Measurements from ENCODE around the gene TRIM14. TPM values are rescaled to one million over a fixed set of nuclear protein-coding genes. Genes with fewer than 3 reads are reported as not detected.

TRIM14 gene
- total RNA-seq, 1 experiment from 2014 or later, result 34.5 TPM

GRCh38 chr9:98157372-98157771, 38.4 kb upstream of the TRIM14 start:
- H3K36me3 Mint-ChIP-seq (ENCODE audit: insufficient read depth, unreplicated experiment), result peaks cover 13% of the 10 kb centered on the region
- intact Hi-C loops (cut with micrococcal nuclease; ENCODE audit: unreplicated experiment), result no loop called here
- no TSS peak for BruUV-seq (replicated peaks)
- H3K9me3 Mint-ChIP-seq (ENCODE audit: unreplicated experiment), result no peaks in the 10 kb centered on the region
- peaks cover 11% of the 10 kb centered on the region for H3K4me1 Mint-ChIP-seq (ENCODE audit: low read depth, unreplicated experiment)
- H3K4me1 ChIP-seq, result peaks cover 5% of the 10 kb centered on the region; the same call in 1 of the 2 replicates
- no peak overlapping the region for H3K27ac Mint-ChIP-seq (ENCODE audit: unreplicated experiment)
- ChIA-PET CTCF (no interaction called here), POLR2A (interaction anchor here (0.6 kb wide), 1 partner anchor 15 kb away, joined by 4 read pairs; no protein-coding TSS in a partner anchor)
- H3K27me3 ChIP-seq (replicated peaks; ENCODE audit: control insufficient read depth, insufficient read depth, low read length), result no peaks in the 10 kb centered on the region
- no peaks in the 10 kb centered on the region; the same call in 1 of the 2 replicates for H3K36me3 ChIP-seq (ENCODE audit: control insufficient read depth, insufficient read depth, low read length)
- no peak for TF ChIP-seq CTCF (IDR thresholded peaks at IDR 0.05; ENCODE audit: insufficient read depth in 1 of 2, low read depth in 1 of 2, low read length in 1 of 2, severe bottlenecking in 1 of 2, unreplicated experiment in 1 of 2)
- no peaks in the 10 kb centered on the region for H3K27me3 Mint-ChIP-seq (ENCODE audit: insufficient read depth, unreplicated experiment)
- no peak overlapping the region for H3K4me3 Mint-ChIP-seq (ENCODE audit: unreplicated experiment)
- no peak overlapping the region for H3K4me3 ChIP-seq (ENCODE audit: low read depth, low read length)
- no peak for DNase-seq
- no peaks in the 10 kb centered on the region for H3K9me3 ChIP-seq

- POLR2A ChIA-PET, result no interaction called here
- H3K36me3 Mint-ChIP-seq (ENCODE audit: insufficient read depth, unreplicated experiment), result peaks cover 17% of the 10 kb centered on the region
- no peaks in the 10 kb centered on the region for H3K27me3 Mint-ChIP-seq (ENCODE audit: insufficient read depth, unreplicated experiment)
- no peak overlapping the region for H3K4me3 Mint-ChIP-seq (ENCODE audit: unreplicated experiment)
- no peak overlapping the region for H3K27ac Mint-ChIP-seq (ENCODE audit: unreplicated experiment)
- Histone ChIP-seq H3K27me3 (replicated peaks; ENCODE audit: control insufficient read depth, insufficient read depth, low read length) (no peaks in the 10 kb centered on the region), H3K4me1 (peaks cover 15% of the 10 kb centered on the region), H3K4me3 (ENCODE audit: low read depth, low read length) (no peak overlapping the region), H3K9me3 (no peaks in the 10 kb centered on the region), H3K36me3 (ENCODE audit: control insufficient read depth, insufficient read depth, low read length) (no peaks in the 10 kb centered on the region; the same call in 1 of the 2 replicates)
- no peak for DNase-seq
- CTCF ChIA-PET, result no interaction called here
- no peaks in the 10 kb centered on the region for H3K9me3 Mint-ChIP-seq (ENCODE audit: unreplicated experiment)
- H3K4me1 Mint-ChIP-seq (ENCODE audit: low read depth, unreplicated experiment), result peaks cover 18% of the 10 kb centered on the region
- BruUV-seq (replicated peaks), result no TSS peak
- intact Hi-C loops (cut with micrococcal nuclease; ENCODE audit: unreplicated experiment), result no loop called here
- no peak for TF ChIP-seq CTCF (IDR thresholded peaks at IDR 0.05; ENCODE audit: insufficient read depth in 1 of 2, low read depth in 1 of 2, low read length in 1 of 2, severe bottlenecking in 1 of 2, unreplicated experiment in 1 of 2)
These were observed 35.7 kb upstream of the TRIM14 start for GRCh38 chr9:98154678-98155077.

GRCh38 chr9:98152526-98152925, 33.5 kb upstream of the TRIM14 start:
- H3K27me3 Mint-ChIP-seq (ENCODE audit: insufficient read depth, unreplicated experiment), result no peaks in the 10 kb centered on the region
- CTCF ChIA-PET, result no interaction called here
- intact Hi-C loops (cut with micrococcal nuclease; ENCODE audit: unreplicated experiment), result no loop called here
- POLR2A ChIA-PET, result no interaction called here
- H3K27me3 ChIP-seq (replicated peaks; ENCODE audit: control insufficient read depth, insufficient read depth, low read length), result no peaks in the 10 kb centered on the region
- no peak for DNase-seq
- no peaks in the 10 kb centered on the region for H3K9me3 ChIP-seq
- H3K4me1 ChIP-seq, result peaks cover 15% of the 10 kb centered on the region
- no peak overlapping the region for H3K4me3 ChIP-seq (ENCODE audit: low read depth, low read length)
- peaks cover 23% of the 10 kb centered on the region for H3K36me3 Mint-ChIP-seq (ENCODE audit: insufficient read depth, unreplicated experiment)
- no TSS peak for BruUV-seq (replicated peaks)
- H3K4me3 Mint-ChIP-seq (ENCODE audit: unreplicated experiment), result no peak overlapping the region
- H3K9me3 Mint-ChIP-seq (ENCODE audit: unreplicated experiment), result no peaks in the 10 kb centered on the region
- H3K4me1 Mint-ChIP-seq (ENCODE audit: low read depth, unreplicated experiment), result peaks cover 14% of the 10 kb centered on the region
- H3K27ac Mint-ChIP-seq (ENCODE audit: unreplicated experiment), result no peak overlapping the region
- no peak for TF ChIP-seq CTCF (IDR thresholded peaks at IDR 0.05; ENCODE audit: insufficient read depth in 1 of 2, low read depth in 1 of 2, low read length in 1 of 2, severe bottlenecking in 1 of 2, unreplicated experiment in 1 of 2)
- no peaks in the 10 kb centered on the region; the same call in 1 of the 2 replicates for H3K36me3 ChIP-seq (ENCODE audit: control insufficient read depth, insufficient read depth, low read length)

Measured in Caco-2 (cell line).